Measurements from ENCODE around the gene HOMER3.

GRCh38 chr19:18905058-18905456 is 36.0 kb downstream of the HOMER3 start:
- TF ChIP-seq, protein P1, sequence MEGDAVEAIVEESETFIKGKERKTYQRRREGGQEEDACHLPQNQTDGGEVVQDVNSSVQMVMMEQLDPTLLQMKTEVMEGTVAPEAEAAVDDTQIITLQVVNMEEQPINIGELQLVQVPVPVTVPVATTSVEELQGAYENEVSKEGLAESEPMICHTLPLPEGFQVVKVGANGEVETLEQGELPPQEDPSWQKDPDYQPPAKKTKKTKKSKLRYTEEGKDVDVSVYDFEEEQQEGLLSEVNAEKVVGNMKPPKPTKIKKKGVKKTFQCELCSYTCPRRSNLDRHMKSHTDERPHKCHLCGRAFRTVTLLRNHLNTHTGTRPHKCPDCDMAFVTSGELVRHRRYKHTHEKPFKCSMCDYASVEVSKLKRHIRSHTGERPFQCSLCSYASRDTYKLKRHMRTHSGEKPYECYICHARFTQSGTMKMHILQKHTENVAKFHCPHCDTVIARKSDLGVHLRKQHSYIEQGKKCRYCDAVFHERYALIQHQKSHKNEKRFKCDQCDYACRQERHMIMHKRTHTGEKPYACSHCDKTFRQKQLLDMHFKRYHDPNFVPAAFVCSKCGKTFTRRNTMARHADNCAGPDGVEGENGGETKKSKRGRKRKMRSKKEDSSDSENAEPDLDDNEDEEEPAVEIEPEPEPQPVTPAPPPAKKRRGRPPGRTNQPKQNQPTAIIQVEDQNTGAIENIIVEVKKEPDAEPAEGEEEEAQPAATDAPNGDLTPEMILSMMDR (IDR thresholded peaks at IDR 0.05), result no peak
- no peak for TF ChIP-seq POLR2A (IDR thresholded peaks at IDR 0.05)
- TF ChIP-seq POLR2AphosphoS5 (IDR thresholded peaks at IDR 0.05), result no peak
